Posterior cingulate gyrus (tissue), 11 donors: Measurements from ENCODE around the gene CES4A.
"Not testable (repeated sequence)": the region's sequence is repeated elsewhere in the genome, so short reads cannot be mapped to it uniquely, and the experiment has no call there.

ENCODE experiments used
- DNase-seq, 10 donors: peaks; one replicate each; pipeline versions ENCODE4 v3.0.0 to v3.0.0-alpha.2; 2020 to 2021; ENCODE audit warnings: mixed read lengths in 3 of 10
- intact Hi-C: fragments of 100-400 bp; cut with DNase I; formaldehyde crosslinking; loops from one replicate; pipeline ENCODE4 v1.15.1; 2023

The CES4A gene

GRCh38 chr16:66988197-66988788, at the start of gene CES4A:
CES4A (plus strand) TSS chr16:66988589; CDS start chr16:66988773, 184 bp downstream.
- intact Hi-C loops, result no loop called here
- no peak for DNase-seq

GRCh38 chr16:66939366-66939765, 49.0 kb upstream of the CES4A start:
- intact Hi-C loops, result no loop called here
- peak in 2 of 10 donors; percentile 13 to 42 for DNase-seq

- intact Hi-C loops, result no loop called here
- peak in 2 of 10 donors; percentile 37 to 52 for DNase-seq
Measured at GRCh38 chr16:66940236-66940635, 48.2 kb upstream of the CES4A start.

GRCh38 chr16:66942981-66943380, 45.4 kb upstream of the CES4A start:
- intact Hi-C loops, result no loop called here
- peak in 2 of 10 donors; percentile 54 to 57 for DNase-seq

- intact Hi-C loops, result no loop called here
- peak in 2 of 10 donors; percentile 62 to 68 for DNase-seq
Measured at GRCh38 chr16:66943426-66944053, 44.8 kb upstream of the CES4A start.

- intact Hi-C loops, result no loop called here
- no peak for DNase-seq
Measured at GRCh38 chr16:66944054-66944441, 44.3 kb upstream of the CES4A start.

- intact Hi-C loops, result not testable (repeated sequence)
- peak in 2 of 10 donors; percentile 58 to 64 for DNase-seq
Measured at GRCh38 chr16:66944971-66945370, 43.4 kb upstream of the CES4A start.

GRCh38 chr16:66945939-66946338, 42.5 kb upstream of the CES4A start:
- DNase-seq, result peak in 2 of 10 donors; percentile 8 to 47
- intact Hi-C loops, result no loop called here

- intact Hi-C loops, result no loop called here
- DNase-seq, result peak in 2 of 10 donors; percentile 51 to 72
Measured at GRCh38 chr16:66946541-66946940, 41.8 kb upstream of the CES4A start.

GRCh38 chr16:66946974-66947301, 41.5 kb upstream of the CES4A start:
- intact Hi-C loops, result no loop called here
- no peak for DNase-seq

- DNase-seq, result peak in 9 of 10 donors; percentile 58 to 94 (median 84)
- intact Hi-C loops, result no loop called here
Measured at GRCh38 chr16:66947302-66948065, 40.9 kb upstream of the CES4A start.

GRCh38 chr16:66948134-66948836, 40.1 kb upstream of the CES4A start:
- intact Hi-C loops, result no loop called here
- peak in 4 of 10 donors; percentile 14 to 86 (median 83) for DNase-seq

GRCh38 chr16:66948837-66949225, 39.6 kb upstream of the CES4A start:
- intact Hi-C loops, result no loop called here
- peak in 2 of 10 donors; percentile 68 to 76 for DNase-seq

GRCh38 chr16:66949472-66949871, 38.9 kb upstream of the CES4A start:
- no peak for DNase-seq
- intact Hi-C loops, result no loop called here

GRCh38 chr16:66950437-66950836, 38.0 kb upstream of the CES4A start:
- intact Hi-C loops, result no loop called here

GRCh38 chr16:66950971-66951790, 37.2 kb upstream of the CES4A start:
- intact Hi-C loops, result no loop called here
- DNase-seq, result no peak

More at GRCh38 chr16:66950437-66950836, 38.0 kb upstream of the CES4A start:
- peak in 2 of 10 donors; percentile 19 to 33 for DNase-seq

- peak in 1 of 10 donors; percentile 60 for DNase-seq
- intact Hi-C loops, result no loop called here
Measured at GRCh38 chr16:66952430-66953110, 35.8 kb upstream of the CES4A start.

- DNase-seq, result peak in 2 of 10 donors; percentile 22 to 31
- intact Hi-C loops, result loop anchor here (2.0 kb wide), 1 partner anchor 201 kb away; no protein-coding TSS in a partner anchor
Measured at GRCh38 chr16:66953462-66954096, 34.8 kb upstream of the CES4A start.
